Activated naive CD4-positive, alpha-beta T cell treated with anti-CD3 and anti-CD28 coated beads, Interleukin-2, amount 10 ng/mL, durations not matched to agents 7 days and 5 days (primary cell): ENCODE measurements around the gene ARHGEF28.

Experiments
- CTCF ChIA-PET: fragments of 350-600 bp; sonication (Branson Sonifier 250); formaldehyde crosslinking; loops from one replicate; lab custom pipeline; 2021; ENCODE audit warnings: antibody characterized with exemption; lab: Charles Lee
- DNase-seq: peaks from one replicate; pipeline ENCODE4 v3.0.0-alpha.2; 2020
- H3K27ac Mint-ChIP-seq: one replicate; pipeline ENCODE4 v1.8.0; 2021; ENCODE audit warnings: mild to moderate bottlenecking, moderate library complexity, mixed read lengths
- H3K27me3 Mint-ChIP-seq: one replicate; pipeline ENCODE4 v1.8.0; 2021; ENCODE audit warnings: mild to moderate bottlenecking, mixed read lengths
- H3K36me3 Mint-ChIP-seq: one replicate; pipeline ENCODE4 v1.8.0; 2021; ENCODE audit warnings: mixed read lengths
- H3K4me1 Mint-ChIP-seq: one replicate; pipeline ENCODE4 v1.8.0; 2021; ENCODE audit warnings: mixed read lengths
- H3K4me3 Mint-ChIP-seq: one replicate; pipeline ENCODE4 v1.8.0; 2021; ENCODE audit warnings: mild to moderate bottlenecking, moderate library complexity, mixed read lengths
- H3K9me3 Mint-ChIP-seq: one replicate; pipeline ENCODE4 v1.8.0; 2021; ENCODE audit warnings: mixed read lengths

ARHGEF28 gene

GRCh38 chr5:73735032-73735734 lies 109.2 kb downstream of the ARHGEF28 start:
- Mint-ChIP-seq H3K4me3 (no peak overlapping the region), H3K36me3 (no peaks in the 10 kb centered on the region), H3K27me3 (peaks cover 5% of the 10 kb centered on the region), H3K27ac (no peak overlapping the region), H3K4me1 (no peaks in the 10 kb centered on the region), H3K9me3 (no peaks in the 10 kb centered on the region)
- no peak for DNase-seq
- CTCF ChIA-PET, result no interaction called here

DNA sequence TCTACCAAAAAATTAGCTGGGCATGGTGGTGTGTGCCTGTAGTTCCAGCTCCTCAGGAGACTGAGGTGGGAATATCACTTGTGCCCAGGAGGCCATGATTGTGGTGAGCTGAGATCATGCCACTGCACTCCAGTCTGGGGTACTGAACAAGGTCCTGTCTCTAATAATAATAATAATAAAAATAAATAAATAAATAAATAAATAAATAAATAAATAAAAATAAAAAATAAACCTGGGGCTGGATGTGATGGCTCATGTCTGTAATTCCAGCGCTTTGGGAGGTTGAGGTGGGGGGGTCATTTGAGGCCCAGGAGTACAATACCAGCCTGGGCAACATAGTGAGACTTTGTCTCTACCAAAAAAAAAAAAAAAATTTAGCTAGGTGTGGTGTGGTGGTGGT lies 113.7 kb downstream of the ARHGEF28 start:
- Mint-ChIP-seq H3K27me3 (peaks cover 5% of the 10 kb centered on the region), H3K4me1 (no peaks in the 10 kb centered on the region), H3K36me3 (no peaks in the 10 kb centered on the region), H3K27ac (no peak overlapping the region), H3K9me3 (no peaks in the 10 kb centered on the region), H3K4me3 (no peak overlapping the region)
- DNase-seq, result no peak
- CTCF ChIA-PET, result no interaction called here

- CTCF ChIA-PET, result no interaction called here
- no peak overlapping the region for H3K27ac Mint-ChIP-seq
- DNase-seq, result no peak
- H3K27me3 Mint-ChIP-seq, result peaks cover 5% of the 10 kb centered on the region
- no peak overlapping the region for H3K4me3 Mint-ChIP-seq
- H3K9me3 Mint-ChIP-seq, result no peaks in the 10 kb centered on the region
- H3K36me3 Mint-ChIP-seq, result no peaks in the 10 kb centered on the region
- no peaks in the 10 kb centered on the region for H3K4me1 Mint-ChIP-seq
Observed at GRCh38 chr5:73740274-73740790, 114.3 kb downstream of the ARHGEF28 start.

GRCh38 chr5:73743161-73743560 lies 117.2 kb downstream of the ARHGEF28 start:
- Mint-ChIP-seq H3K4me3 (no peak overlapping the region), H3K27ac (no peak overlapping the region), H3K27me3 (peaks cover 5% of the 10 kb centered on the region), H3K4me1 (no peaks in the 10 kb centered on the region), H3K9me3 (no peaks in the 10 kb centered on the region), H3K36me3 (no peaks in the 10 kb centered on the region)
- no peak for DNase-seq
- CTCF ChIA-PET, result no interaction called here

- Mint-ChIP-seq H3K4me1 (no peaks in the 10 kb centered on the region), H3K36me3 (no peaks in the 10 kb centered on the region), H3K4me3 (no peak overlapping the region), H3K9me3 (no peaks in the 10 kb centered on the region), H3K27ac (no peak overlapping the region), H3K27me3 (peaks cover 21% of the 10 kb centered on the region)
- no peak for DNase-seq
- CTCF ChIA-PET, result no interaction called here
Observed at GRCh38 chr5:73745836-73746235, 119.8 kb downstream of the ARHGEF28 start.

DNA sequence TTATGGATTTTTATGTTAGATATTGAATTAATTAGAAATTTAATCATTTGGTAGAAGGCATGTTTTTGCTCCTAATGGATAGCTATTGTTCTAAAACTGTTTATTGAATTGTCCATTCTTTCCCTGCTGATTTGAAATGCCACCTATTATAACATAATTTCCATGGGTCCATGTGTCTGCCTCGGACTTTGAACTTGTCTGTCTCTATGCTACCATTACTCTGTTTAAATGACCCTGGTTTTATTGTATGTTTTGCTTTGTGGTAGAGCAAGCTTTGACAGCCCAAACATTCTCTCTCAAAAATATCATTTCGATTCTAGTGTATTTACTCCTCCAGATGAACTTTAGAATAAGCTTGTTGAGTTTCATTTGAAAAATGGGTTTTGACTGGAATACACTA lies 120.6 kb downstream of the ARHGEF28 start:
- Mint-ChIP-seq H3K9me3 (no peaks in the 10 kb centered on the region), H3K27ac (no peak overlapping the region), H3K27me3 (peaks cover 28% of the 10 kb centered on the region), H3K4me3 (no peak overlapping the region), H3K4me1 (peaks cover 3% of the 10 kb centered on the region), H3K36me3 (no peaks in the 10 kb centered on the region)
- CTCF ChIA-PET, result no interaction called here
- no peak for DNase-seq

DNA sequence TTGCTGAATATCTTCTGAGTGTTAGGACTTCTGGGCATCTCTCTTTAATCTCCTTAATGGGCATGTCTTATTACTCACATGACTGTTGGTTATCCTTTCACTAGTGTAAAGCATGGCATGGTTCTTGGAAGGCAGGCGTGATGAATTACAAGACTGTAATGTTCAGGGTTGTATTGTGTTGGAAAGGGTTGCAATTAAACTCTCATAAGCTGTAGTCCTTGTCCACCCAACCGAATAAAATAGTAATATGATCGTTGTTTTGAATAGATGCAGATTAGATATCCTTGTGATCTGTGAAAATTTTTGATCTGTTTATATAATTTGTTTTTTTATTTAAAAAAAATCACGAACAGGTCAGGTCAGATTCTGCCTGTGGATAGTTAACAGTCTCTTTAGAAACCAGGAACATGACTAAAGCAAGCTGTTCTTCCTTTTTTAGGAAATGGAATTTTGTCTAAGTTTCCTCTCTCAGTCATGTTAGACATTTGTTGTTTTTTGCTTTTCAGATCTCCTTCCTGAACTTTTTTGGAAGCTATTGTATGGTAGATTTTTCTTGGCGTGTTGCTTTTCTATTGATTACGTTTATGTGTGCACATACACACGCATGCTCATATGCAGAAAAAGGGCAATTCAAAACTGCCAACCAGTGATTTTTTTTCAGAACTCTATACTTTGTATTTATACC lies 121.8 kb downstream of the ARHGEF28 start:
- peaks cover 3% of the 10 kb centered on the region for H3K4me1 Mint-ChIP-seq
- H3K9me3 Mint-ChIP-seq, result no peaks in the 10 kb centered on the region
- DNase-seq, result no peak
- no peak overlapping the region for H3K4me3 Mint-ChIP-seq
- CTCF ChIA-PET, result no interaction called here
- peaks cover 40% of the 10 kb centered on the region for H3K27me3 Mint-ChIP-seq
- no peaks in the 10 kb centered on the region for H3K36me3 Mint-ChIP-seq
- no peak overlapping the region for H3K27ac Mint-ChIP-seq

DNA sequence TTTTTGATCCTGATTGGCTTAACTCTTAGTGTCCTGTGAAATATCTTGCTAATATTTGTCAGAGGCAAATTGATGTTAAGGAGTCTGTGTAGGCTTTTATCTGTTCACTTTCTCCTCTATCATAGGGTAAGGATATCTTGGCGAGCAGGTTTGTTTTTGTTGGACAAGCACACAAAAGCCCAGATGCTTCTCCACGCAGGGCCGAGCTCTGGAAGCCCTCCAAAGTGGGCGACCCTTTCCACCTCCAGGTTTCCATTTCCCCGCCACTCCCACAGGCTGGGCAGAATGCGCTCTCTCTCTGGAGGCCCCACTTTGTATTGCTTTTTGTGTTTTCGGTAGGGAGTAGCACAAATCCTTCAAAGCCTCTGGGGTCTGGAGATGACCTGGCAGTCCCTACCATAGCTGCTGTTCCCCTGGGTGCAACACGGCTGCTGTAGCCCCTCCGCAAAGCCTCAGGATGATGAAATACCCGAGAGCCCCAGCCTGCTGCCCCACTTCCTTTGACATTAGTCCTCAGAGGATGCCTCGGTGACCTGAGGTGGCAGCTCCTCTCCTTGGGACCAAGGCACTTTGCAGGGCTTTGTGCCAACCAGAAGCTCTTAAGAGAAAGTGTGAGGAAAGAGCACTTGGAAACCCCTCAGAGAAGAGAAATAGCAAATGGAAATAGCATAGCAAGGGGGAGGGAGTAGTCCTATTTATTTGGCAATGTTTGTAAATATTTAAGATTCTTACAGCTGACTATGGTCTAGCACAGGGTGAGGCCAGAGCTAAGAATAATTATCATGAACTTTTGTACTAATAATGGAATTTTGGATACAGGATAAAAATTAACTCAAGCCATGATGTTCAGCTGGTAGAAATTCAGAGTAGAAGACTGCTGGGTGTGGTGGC lies 122.8 kb downstream of the ARHGEF28 start:
- Mint-ChIP-seq H3K27me3 (peaks cover 47% of the 10 kb centered on the region), H3K4me1 (peaks cover 3% of the 10 kb centered on the region), H3K4me3 (no peak overlapping the region), H3K27ac (no peak overlapping the region), H3K36me3 (no peaks in the 10 kb centered on the region), H3K9me3 (no peaks in the 10 kb centered on the region)
- no peak for DNase-seq
- CTCF ChIA-PET, result no interaction called here

DNA sequence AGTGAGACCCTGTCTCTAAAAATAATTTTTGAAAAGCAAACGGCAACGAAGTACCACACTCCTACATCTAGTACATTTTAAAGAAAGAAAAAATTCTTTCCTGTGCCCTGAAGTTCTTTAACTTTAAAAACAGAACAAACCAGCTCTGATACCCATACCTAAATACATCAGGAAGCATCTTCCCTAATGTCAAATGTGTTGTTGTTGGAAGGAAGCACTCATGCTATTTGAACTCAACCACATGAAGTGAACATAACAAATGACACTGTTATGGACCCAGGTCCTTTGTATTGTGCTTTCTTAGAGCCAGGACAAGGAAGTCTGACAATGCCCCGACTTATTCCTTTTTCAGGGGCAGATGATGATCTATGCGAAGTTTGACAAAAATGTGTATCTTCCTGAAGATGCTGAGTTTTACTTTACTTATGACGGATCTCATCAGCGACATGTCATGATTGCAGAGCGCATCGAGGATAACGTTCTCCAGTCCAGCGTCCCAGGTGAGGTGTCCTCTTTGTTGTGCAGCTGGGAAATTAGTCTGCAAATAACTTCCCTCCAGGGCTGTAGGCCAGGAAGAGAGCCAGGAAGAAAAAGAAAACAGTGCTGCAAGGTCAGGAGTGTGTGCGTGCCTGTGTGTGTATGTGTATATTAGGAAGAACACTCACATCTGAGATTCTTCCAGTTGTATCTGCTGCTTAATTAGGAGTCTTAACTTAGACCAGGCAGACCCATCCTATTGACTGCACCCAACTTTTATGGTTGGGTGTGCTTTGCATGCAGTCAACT lies 123.7 kb downstream of the ARHGEF28 start:
- no peak for DNase-seq
- Mint-ChIP-seq H3K4me1 (peaks cover 3% of the 10 kb centered on the region), H3K36me3 (no peaks in the 10 kb centered on the region), H3K27ac (no peak overlapping the region), H3K4me3 (no peak overlapping the region), H3K9me3 (no peaks in the 10 kb centered on the region), H3K27me3 (peaks cover 47% of the 10 kb centered on the region)
- CTCF ChIA-PET, result interaction anchor here (1.8 kb wide), 1 partner anchor 159 kb away, joined by 4 read pairs; no protein-coding TSS in a partner anchor

- peaks cover 42% of the 10 kb centered on the region for H3K27me3 Mint-ChIP-seq
- no peaks in the 10 kb centered on the region for H3K9me3 Mint-ChIP-seq
- peak overlapping the region; percentile 3 for H3K4me3 Mint-ChIP-seq
- no peaks in the 10 kb centered on the region for H3K36me3 Mint-ChIP-seq
- no peak for DNase-seq
- H3K4me1 Mint-ChIP-seq, result peaks cover 3% of the 10 kb centered on the region
- no peak overlapping the region for H3K27ac Mint-ChIP-seq
- CTCF ChIA-PET, result interaction anchor here (1.8 kb wide), 1 partner anchor 161 kb away, joined by 4 read pairs; no protein-coding TSS in a partner anchor
Observed at GRCh38 chr5:73751254-73751914, 125.4 kb downstream of the ARHGEF28 start.

GRCh38 chr5:73754254-73754653 lies 128.3 kb downstream of the ARHGEF28 start:
- H3K27me3 Mint-ChIP-seq, result peaks cover 36% of the 10 kb centered on the region
- no peaks in the 10 kb centered on the region for H3K9me3 Mint-ChIP-seq
- H3K4me3 Mint-ChIP-seq, result no peak overlapping the region
- CTCF ChIA-PET, result no interaction called here
- H3K36me3 Mint-ChIP-seq, result no peaks in the 10 kb centered on the region
- no peak for DNase-seq
- H3K27ac Mint-ChIP-seq, result no peak overlapping the region
- H3K4me1 Mint-ChIP-seq, result peaks cover 3% of the 10 kb centered on the region

DNA sequence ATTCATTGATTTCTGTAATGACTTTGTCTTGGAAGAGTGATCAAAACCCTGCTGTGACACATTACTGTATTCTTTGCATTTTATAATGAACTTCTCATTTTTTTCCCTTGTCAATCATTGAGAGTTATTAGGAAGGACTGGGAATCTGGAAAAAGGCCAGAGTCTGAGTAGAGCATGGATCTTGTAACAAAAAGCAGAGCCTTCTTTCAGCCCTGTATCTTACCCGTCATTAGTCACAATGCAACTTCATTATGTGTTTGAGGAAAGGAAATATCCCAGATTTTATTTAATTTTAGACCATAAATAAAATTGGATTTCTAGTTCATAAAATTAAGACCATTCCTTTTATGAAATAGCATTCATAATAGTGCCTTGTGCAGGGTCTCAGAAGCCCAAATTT lies 131.4 kb downstream of the ARHGEF28 start:
- peaks cover 11% of the 10 kb centered on the region for H3K27me3 Mint-ChIP-seq
- CTCF ChIA-PET, result no interaction called here
- no peak overlapping the region for H3K4me3 Mint-ChIP-seq
- no peak overlapping the region for H3K27ac Mint-ChIP-seq
- no peaks in the 10 kb centered on the region for H3K4me1 Mint-ChIP-seq
- H3K36me3 Mint-ChIP-seq, result no peaks in the 10 kb centered on the region
- no peak for DNase-seq
- H3K9me3 Mint-ChIP-seq, result no peaks in the 10 kb centered on the region

DNA sequence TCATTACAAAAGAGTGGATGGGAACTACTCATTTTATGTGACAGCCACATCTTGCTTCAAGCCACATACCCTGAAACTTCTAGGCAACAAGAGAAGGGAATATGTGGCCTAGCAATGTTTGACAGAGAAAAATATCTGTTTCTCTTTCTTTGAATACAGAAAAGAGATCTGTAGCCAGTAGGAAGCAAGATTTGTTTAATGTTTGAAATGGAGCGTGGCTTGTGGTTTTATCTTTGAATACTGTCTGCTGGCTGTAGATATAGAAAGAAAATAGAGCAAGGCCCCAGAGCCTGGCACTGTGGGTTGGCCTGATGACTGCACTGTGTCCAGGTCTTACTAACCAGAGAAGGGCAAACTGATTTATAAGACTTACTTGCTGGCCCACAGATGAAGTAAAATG lies 133.8 kb downstream of the ARHGEF28 start:
- Mint-ChIP-seq H3K27me3 (no peaks in the 10 kb centered on the region), H3K9me3 (no peaks in the 10 kb centered on the region), H3K36me3 (no peaks in the 10 kb centered on the region), H3K4me1 (no peaks in the 10 kb centered on the region), H3K4me3 (no peak overlapping the region), H3K27ac (no peak overlapping the region)
- no peak for DNase-seq
- CTCF ChIA-PET, result no interaction called here
